Esophagus squamous epithelium (tissue), 4 donors: ENCODE measurements around the gene CHAD.

Experiments
- POLR2A ChIP-seq, 4 donors: fragments of 450-650 bp; IDR thresholded peaks; one replicate each; pipeline ENCODE4 v1.6.1; 2017; ENCODE audit warnings: antibody characterized with exemption in 4 of 4, mild to moderate bottlenecking in 4 of 4, moderate library complexity in 3 of 4
- TF ChIP-seq, protein P1 (sequence below), 6 experiments: fragments of 450-650 bp in 4 of 6; fragments of 200-600 bp in 2 of 6; sonication (generic) in 2 of 6; IDR thresholded peaks; one replicate each; pipeline ENCODE4 v1.5.1; 2016 to 2019; ENCODE audit warnings: antibody characterized with exemption in 6 of 6, mild to moderate bottlenecking in 4 of 6, moderate library complexity in 4 of 6

GRCh38 chr17:50491505-50491904 is 22.8 kb upstream of the CHAD start:
- TF ChIP-seq, protein P1, sequence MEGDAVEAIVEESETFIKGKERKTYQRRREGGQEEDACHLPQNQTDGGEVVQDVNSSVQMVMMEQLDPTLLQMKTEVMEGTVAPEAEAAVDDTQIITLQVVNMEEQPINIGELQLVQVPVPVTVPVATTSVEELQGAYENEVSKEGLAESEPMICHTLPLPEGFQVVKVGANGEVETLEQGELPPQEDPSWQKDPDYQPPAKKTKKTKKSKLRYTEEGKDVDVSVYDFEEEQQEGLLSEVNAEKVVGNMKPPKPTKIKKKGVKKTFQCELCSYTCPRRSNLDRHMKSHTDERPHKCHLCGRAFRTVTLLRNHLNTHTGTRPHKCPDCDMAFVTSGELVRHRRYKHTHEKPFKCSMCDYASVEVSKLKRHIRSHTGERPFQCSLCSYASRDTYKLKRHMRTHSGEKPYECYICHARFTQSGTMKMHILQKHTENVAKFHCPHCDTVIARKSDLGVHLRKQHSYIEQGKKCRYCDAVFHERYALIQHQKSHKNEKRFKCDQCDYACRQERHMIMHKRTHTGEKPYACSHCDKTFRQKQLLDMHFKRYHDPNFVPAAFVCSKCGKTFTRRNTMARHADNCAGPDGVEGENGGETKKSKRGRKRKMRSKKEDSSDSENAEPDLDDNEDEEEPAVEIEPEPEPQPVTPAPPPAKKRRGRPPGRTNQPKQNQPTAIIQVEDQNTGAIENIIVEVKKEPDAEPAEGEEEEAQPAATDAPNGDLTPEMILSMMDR (IDR thresholded peaks at IDR 0.05), result no peak
- TF ChIP-seq POLR2A (IDR thresholded peaks at IDR 0.05), result no peak
